Subcutaneous preadipocyte (primary cell): Measurements from ENCODE around the gene G6PC1. TPM values are rescaled to one million over a fixed set of nuclear protein-coding genes. Genes with fewer than 3 reads are reported as not detected.

Experiments used
- small RNA-seq: library from RNA; depleted of rRNA; stranded (forward); fragments of <200 nt; gene quantifications from one replicate; pipeline ENCODE3, GENCODE V24; 2012
- total RNA-seq: library from RNA; depleted of rRNA; stranded (reverse); fragments of >200 nt; gene quantifications from 2 replicates; pipeline ENCODE4 v1.2.3, GENCODE V29; 2012

The G6PC1 gene
- total RNA-seq = not detected in 2 replicates

DNA sequence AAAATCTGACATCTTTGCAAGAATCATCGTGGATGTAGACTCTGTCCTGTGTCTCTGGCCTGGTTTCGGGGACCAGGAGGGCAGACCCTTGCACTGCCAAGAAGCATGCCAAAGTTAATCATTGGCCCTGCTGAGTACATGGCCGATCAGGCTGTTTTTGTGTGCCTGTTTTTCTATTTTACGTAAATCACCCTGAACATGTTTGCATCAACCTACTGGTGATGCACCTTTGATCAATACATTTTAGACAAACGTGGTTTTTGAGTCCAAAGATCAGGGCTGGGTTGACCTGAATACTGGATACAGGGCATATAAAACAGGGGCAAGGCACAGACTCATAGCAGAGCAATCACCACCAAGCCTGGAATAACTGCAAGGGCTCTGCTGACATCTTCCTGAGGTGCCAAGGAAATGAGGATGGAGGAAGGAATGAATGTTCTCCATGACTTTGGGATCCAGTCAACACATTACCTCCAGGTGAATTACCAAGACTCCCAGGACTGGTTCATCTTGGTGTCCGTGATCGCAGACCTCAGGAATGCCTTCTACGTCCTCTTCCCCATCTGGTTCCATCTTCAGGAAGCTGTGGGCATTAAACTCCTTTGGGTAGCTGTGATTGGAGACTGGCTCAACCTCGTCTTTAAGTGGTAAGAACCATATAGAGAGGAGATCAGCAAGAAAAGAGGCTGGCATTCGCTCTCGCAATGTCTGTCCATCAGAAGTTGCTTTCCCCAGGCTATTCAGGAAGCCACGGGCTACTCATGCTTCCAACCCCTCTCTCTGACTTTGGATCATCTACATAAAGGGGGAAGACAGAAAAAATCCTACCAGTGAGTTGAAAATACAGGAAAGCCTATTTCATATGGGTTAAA is at the start of gene G6PC1:
Gene G6PC1 (plus strand): TSS at position 340 of the 872 bp plus-strand sequence. CDS start 78 bp downstream, at position 418.

DNA sequence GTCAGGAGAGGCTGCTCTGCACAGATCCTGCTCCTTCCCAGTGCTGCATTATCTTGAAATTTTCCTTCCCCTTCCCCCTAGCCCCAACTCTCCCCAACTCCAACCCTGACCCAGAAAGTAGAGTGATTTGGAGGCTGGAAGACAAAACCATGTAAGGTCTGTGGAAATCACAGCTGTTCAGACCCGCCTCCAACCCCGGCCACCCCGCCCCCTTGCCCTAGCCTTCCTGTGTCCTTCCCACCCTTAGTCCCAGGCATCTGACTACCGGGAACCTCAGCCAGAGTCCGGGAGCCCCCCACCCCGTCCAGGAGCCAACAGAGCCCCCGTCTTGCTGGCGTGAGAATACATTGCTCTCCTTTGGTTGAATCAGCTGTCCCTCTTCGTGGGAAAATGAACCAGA is 49.6 kb upstream of the G6PC1 start, which contains the start of gene AOC3:
Gene AOC3 (plus strand): TSS at position 246 of the 400 bp plus-strand sequence. CDS start 145 bp downstream, at position 391.

Small RNA genes lying within 50 kb of the gene (small RNA-seq; reads per million reads assigned to genes)
- gene RF00561 (not detected), gene RNU6-287P (not detected)

Other genes starting within 250 kb of the G6PC1 start
- gene TUBG2, start 241.5 kb upstream of the G6PC1 start, total RNA-seq = 12.9 TPM in 2 replicates
- gene PLEKHH3, start 223.8 kb upstream of the G6PC1 start, total RNA-seq = 11.8 and 12.9 TPM in 2 replicates
- 2.2 and 3.9 TPM in 2 replicates for gene CCR10, start 219.0 kb upstream of the G6PC1 start, total RNA-seq
- gene CNTNAP1, start 218.3 kb upstream of the G6PC1 start, total RNA-seq = 15.8 and 16.8 TPM in 2 replicates
- 26.5 and 26.6 TPM in 2 replicates for gene EZH1, start 155.8 kb upstream of the G6PC1 start, total RNA-seq
- gene RAMP2, start 139.6 kb upstream of the G6PC1 start, total RNA-seq = 0.73 TPM in 1 of 2 replicates, not detected in the other
- gene VPS25, start 127.3 kb upstream of the G6PC1 start, total RNA-seq = 50.6 and 55.1 TPM in 2 replicates
- 0.59 TPM in 1 of 2 replicates, not detected in the other for gene WNK4, start 120.2 kb upstream of the G6PC1 start, total RNA-seq
- gene COA3, start 102.1 kb upstream of the G6PC1 start, total RNA-seq = 54.0 and 61.0 TPM in 2 replicates
- not detected in 2 replicates for gene CNTD1, start 101.9 kb upstream of the G6PC1 start, total RNA-seq
- 63.6 and 66.3 TPM in 2 replicates for gene BECN1, start 76.5 kb upstream of the G6PC1 start, total RNA-seq
- gene PSME3, start 67.4 kb upstream of the G6PC1 start, total RNA-seq = 101 and 117 TPM in 2 replicates
- gene AOC2, start 56.2 kb upstream of the G6PC1 start, total RNA-seq = 0.73 and 1.4 TPM in 2 replicates
- gene AOC3, start 49.6 kb upstream of the G6PC1 start, total RNA-seq = 0.20 and 0.37 TPM in 2 replicates
- gene AARSD1, start 63.7 kb downstream of the G6PC1 start, total RNA-seq = 14.3 and 15.2 TPM in 2 replicates
- gene PTGES3L, start 79.3 kb downstream of the G6PC1 start, total RNA-seq = not detected in 2 replicates
- 4.8 and 7.2 TPM in 2 replicates for gene RUNDC1, start 79.8 kb downstream of the G6PC1 start, total RNA-seq
- gene RPL27, start 97.6 kb downstream of the G6PC1 start, total RNA-seq = 1,167 and 2,306 TPM in 2 replicates
- gene IFI35, start 106.0 kb downstream of the G6PC1 start, total RNA-seq = 17.2 and 33.1 TPM in 2 replicates
- 304 and 349 TPM in 2 replicates for gene VAT1, start 121.6 kb downstream of the G6PC1 start, total RNA-seq
- gene RND2, start 124.4 kb downstream of the G6PC1 start, total RNA-seq = under 0.01 and 0.39 TPM in 2 replicates
- gene BRCA1, start 224.6 kb downstream of the G6PC1 start, total RNA-seq = 18.4 and 36.2 TPM in 2 replicates